GM12801 (cell line): ENCODE results near the gene UBASH3A.

Experiments
- TF ChIP-seq, protein P1 (sequence below): IDR thresholded peaks from one replicate; pipeline ENCODE4 v1.5.1; 2011; ENCODE audit warnings: control low read depth; ENCODE audit not compliant: insufficient read length; ENCODE audit errors: extremely low read depth

The UBASH3A gene

DNA sequence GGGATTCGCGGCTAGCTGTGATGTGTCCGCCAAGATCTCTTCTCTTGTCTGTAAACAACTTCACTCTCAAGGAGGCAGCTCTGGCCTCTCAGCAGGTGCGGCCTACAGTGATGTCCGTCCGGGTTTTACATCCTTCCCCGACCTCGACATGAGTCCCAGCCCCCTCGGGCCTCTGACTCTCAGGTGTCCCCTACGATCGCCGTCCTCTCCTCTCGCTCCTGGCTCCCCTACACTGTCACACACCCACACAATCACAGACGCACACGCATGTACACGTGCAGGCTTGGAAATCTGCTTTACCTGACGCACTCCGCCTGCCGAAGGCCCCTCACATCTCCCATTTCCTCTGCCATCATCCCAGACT is 93.1 kb downstream of the UBASH3A start:
- TF ChIP-seq, protein P1, sequence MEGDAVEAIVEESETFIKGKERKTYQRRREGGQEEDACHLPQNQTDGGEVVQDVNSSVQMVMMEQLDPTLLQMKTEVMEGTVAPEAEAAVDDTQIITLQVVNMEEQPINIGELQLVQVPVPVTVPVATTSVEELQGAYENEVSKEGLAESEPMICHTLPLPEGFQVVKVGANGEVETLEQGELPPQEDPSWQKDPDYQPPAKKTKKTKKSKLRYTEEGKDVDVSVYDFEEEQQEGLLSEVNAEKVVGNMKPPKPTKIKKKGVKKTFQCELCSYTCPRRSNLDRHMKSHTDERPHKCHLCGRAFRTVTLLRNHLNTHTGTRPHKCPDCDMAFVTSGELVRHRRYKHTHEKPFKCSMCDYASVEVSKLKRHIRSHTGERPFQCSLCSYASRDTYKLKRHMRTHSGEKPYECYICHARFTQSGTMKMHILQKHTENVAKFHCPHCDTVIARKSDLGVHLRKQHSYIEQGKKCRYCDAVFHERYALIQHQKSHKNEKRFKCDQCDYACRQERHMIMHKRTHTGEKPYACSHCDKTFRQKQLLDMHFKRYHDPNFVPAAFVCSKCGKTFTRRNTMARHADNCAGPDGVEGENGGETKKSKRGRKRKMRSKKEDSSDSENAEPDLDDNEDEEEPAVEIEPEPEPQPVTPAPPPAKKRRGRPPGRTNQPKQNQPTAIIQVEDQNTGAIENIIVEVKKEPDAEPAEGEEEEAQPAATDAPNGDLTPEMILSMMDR: no peak
